HEK293 (cell line): ENCODE data around the gene NCF2.

Experiments used
- CTCF ChIA-PET: fragments of 350-600 bp; formaldehyde crosslinking; extraction: SDS; loops from one replicate; lab custom pipeline; 2021; ENCODE audit warnings: antibody characterized with exemption; lab: Yijun Ruan, JAX
- POLR2A ChIA-PET: fragments of 300-600 bp; formaldehyde crosslinking; extraction: SDS; loops from one replicate; lab custom pipeline; 2020; ENCODE audit warnings: antibody characterized with exemption, inconsistent platforms; lab: Yijun Ruan, JAX
- H3K27ac ChIP-seq: fragments of 200-500 bp; sonication (Bioruptor generic); 2 replicates; pipeline ENCODE4 v1.5.1; 2014; ENCODE audit warnings: low read depth, low read length, control low read depth, inconsistent platforms; ENCODE audit errors: extremely low read depth
- H3K36me3 ChIP-seq, 2 experiments: fragments of 200-500 bp in 1 of 2; sonication (Bioruptor generic) in 1 of 2; 1 replicate in 1 of 2; 2 replicates in 1 of 2; pipeline ENCODE4 v1.5.1; 2014 to 2017; ENCODE audit warnings: inconsistent platforms in 2 of 2, low read length in 2 of 2; ENCODE audit not compliant: control insufficient read depth in 2 of 2, insufficient read depth in 1 of 2
- H3K4me1 ChIP-seq: fragments of 200-500 bp; sonication (Bioruptor generic); 2 replicates; pipeline ENCODE4 v1.5.1; 2014; ENCODE audit warnings: mild to moderate bottlenecking, low read length, inconsistent platforms; ENCODE audit not compliant: control insufficient read depth, insufficient read depth
- H3K4me3 ChIP-seq: 2 replicates; pipeline ENCODE4 v1.5.1; 2011; ENCODE audit warnings: low read depth, mild to moderate bottlenecking, control low read depth, low read length, moderate library complexity
- H3K9me3 ChIP-seq: fragments of 200-500 bp; sonication (Bioruptor generic); 2 replicates; pipeline ENCODE4 v1.5.1; 2014; ENCODE audit warnings: low read depth, low read length, inconsistent platforms; ENCODE audit not compliant: control insufficient read depth, insufficient read depth
- ATF2 ChIP-seq: fragments of 450-650 bp; formaldehyde crosslinking; IDR thresholded peaks from 2 replicates; pipeline ENCODE4 v1.5.1; 2016; ENCODE audit warnings: missing biosample characterization, missing genetic modification characterization, low read depth
- BCL11A ChIP-seq: fragments of 450-650 bp; formaldehyde crosslinking; IDR thresholded peaks from 2 replicates; pipeline ENCODE4 v1.5.1; 2016; ENCODE audit warnings: low read depth, missing biosample characterization, missing genetic modification characterization
- BCL6B ChIP-seq: fragments of 450-650 bp; formaldehyde crosslinking; IDR thresholded peaks from 2 replicates; pipeline ENCODE4 v1.5.1; 2017; ENCODE audit warnings: missing biosample characterization, missing genetic modification characterization
- GLIS1 ChIP-seq: fragments of 450-650 bp; formaldehyde crosslinking; IDR thresholded peaks from 2 replicates; pipeline ENCODE4 v1.5.1; 2016; ENCODE audit warnings: missing biosample characterization, missing genetic modification characterization
- HIC1 ChIP-seq: fragments of 450-650 bp; formaldehyde crosslinking; IDR thresholded peaks from 2 replicates; pipeline ENCODE4 v1.5.1; 2016; ENCODE audit warnings: missing biosample characterization, missing genetic modification characterization
- HOXA7 ChIP-seq: sonication (generic); formaldehyde crosslinking; IDR thresholded peaks from 2 replicates; pipeline ENCODE4 v1.8.1; 2022; ENCODE audit warnings: missing genetic modification reagents, borderline replicate concordance
- HOXD13 ChIP-seq: sonication (generic); formaldehyde crosslinking; IDR thresholded peaks from 2 replicates; pipeline ENCODE4 v1.8.0; 2022; ENCODE audit warnings: missing genetic modification reagents, borderline replicate concordance
- KLF17 ChIP-seq: fragments of 450-650 bp; formaldehyde crosslinking; IDR thresholded peaks from 2 replicates; pipeline ENCODE4 v1.5.1; 2016; ENCODE audit warnings: missing biosample characterization, missing genetic modification characterization
- PRDM1 ChIP-seq: fragments of 450-650 bp; formaldehyde crosslinking; IDR thresholded peaks from 2 replicates; pipeline ENCODE4; 2016; ENCODE audit warnings: missing biosample characterization, missing genetic modification characterization
- ZNF10 ChIP-seq: fragments of 450-650 bp; formaldehyde crosslinking; IDR thresholded peaks from 2 replicates; pipeline ENCODE4 v1.5.1; 2017; ENCODE audit warnings: missing biosample characterization, missing genetic modification characterization
- ZNF132 ChIP-seq: fragments of 450-650 bp; formaldehyde crosslinking; IDR thresholded peaks from 2 replicates; pipeline ENCODE4 v1.5.1; 2017; ENCODE audit warnings: missing biosample characterization, missing genetic modification characterization, borderline replicate concordance
- ZNF169 ChIP-seq: fragments of 450-650 bp; formaldehyde crosslinking; IDR thresholded peaks from 2 replicates; pipeline ENCODE4 v1.5.1; 2016; ENCODE audit warnings: missing biosample characterization, missing genetic modification characterization
- ZNF26 ChIP-seq: fragments of 450-650 bp; formaldehyde crosslinking; IDR thresholded peaks from 2 replicates; pipeline ENCODE4 v1.5.1; 2016; ENCODE audit warnings: missing biosample characterization, missing genetic modification characterization
- ZNF292 ChIP-seq: fragments of 450-650 bp; formaldehyde crosslinking; IDR thresholded peaks from 2 replicates; pipeline ENCODE4 v1.5.1; 2016; ENCODE audit warnings: low read depth, missing biosample characterization, missing genetic modification characterization, borderline replicate concordance
- ZNF341 ChIP-seq: fragments of 450-650 bp; formaldehyde crosslinking; IDR thresholded peaks from 2 replicates; pipeline ENCODE4; 2016; ENCODE audit warnings: low read depth, missing biosample characterization, missing genetic modification characterization
- ZNF398 ChIP-seq: fragments of 450-650 bp; formaldehyde crosslinking; IDR thresholded peaks from 2 replicates; pipeline ENCODE4 v1.5.1; 2017; ENCODE audit warnings: missing biosample characterization, missing genetic modification characterization
- ZNF473 ChIP-seq: fragments of 450-650 bp; formaldehyde crosslinking; IDR thresholded peaks from 2 replicates; pipeline ENCODE4 v1.5.1; 2017; ENCODE audit warnings: missing biosample characterization, missing genetic modification characterization
- ZNF521 ChIP-seq: fragments of 450-650 bp; formaldehyde crosslinking; IDR thresholded peaks from 2 replicates; pipeline ENCODE4 v1.5.1; 2017; ENCODE audit warnings: missing biosample characterization, mild to moderate bottlenecking, missing genetic modification characterization
- ZNF544 ChIP-seq: fragments of 450-650 bp; formaldehyde crosslinking; IDR thresholded peaks from 2 replicates; pipeline ENCODE4 v1.5.0; 2017; ENCODE audit warnings: missing biosample characterization, missing genetic modification characterization
- ZNF621 ChIP-seq: fragments of 450-650 bp; formaldehyde crosslinking; IDR thresholded peaks from 2 replicates; pipeline ENCODE4 v1.5.1; 2017; ENCODE audit warnings: missing biosample characterization, missing genetic modification characterization
- ZNF843 ChIP-seq: fragments of 450-650 bp; formaldehyde crosslinking; IDR thresholded peaks from 2 replicates; pipeline ENCODE4 v1.5.1; 2016; ENCODE audit warnings: missing biosample characterization, missing genetic modification characterization

The NCF2 gene

GRCh38 chr1:183517401-183517800 lies 72.9 kb downstream of the NCF2 start:
- Histone ChIP-seq H3K27ac (no peak overlapping the region), H3K36me3 (peaks cover 8 to 28% of the 10 kb centered on the region in 2 experiments; a peak in 2 of 3 replicates), H3K4me3 (no peak overlapping the region), H3K9me3 (no peaks in the 10 kb centered on the region), H3K4me1 (peaks cover 10% of the 10 kb centered on the region; the same call in 1 of the 2 replicates)
- TF ChIP-seq ZNF26 (tag by site-specific recombination) (no peak), ZNF10 (tag by site-specific recombination) (no peak), ATF2 (tag by site-specific recombination) (no peak), HOXA7 (CRISPR knock-in tag) (no peak), ZNF521 (tag by site-specific recombination) (no peak)
- ChIA-PET POLR2A (no interaction called here), CTCF (interaction anchor here (1.0 kb wide), 1 partner anchor 48 kb away, joined by 3 read pairs; no protein-coding TSS in a partner anchor)

GRCh38 chr1:183516725-183517124 lies 73.5 kb downstream of the NCF2 start:
- ChIA-PET POLR2A (no interaction called here), CTCF (no interaction called here)
- no peak overlapping the region for H3K4me3 ChIP-seq
- H3K36me3 ChIP-seq: peaks cover 8 to 26% of the 10 kb centered on the region in 2 experiments; a peak in 2 of 3 replicates
- H3K4me1 ChIP-seq: peaks cover 10% of the 10 kb centered on the region; the same call in 1 of the 2 replicates
- TF ChIP-seq PRDM1 (tag by site-specific recombination) (no peak), BCL6B (peak; percentile 39; the same call in 1 of the 2 replicates)
- H3K27ac ChIP-seq: no peak overlapping the region
- no peaks in the 10 kb centered on the region for H3K9me3 ChIP-seq

GRCh38 chr1:183515002-183515689 lies 75.1 kb downstream of the NCF2 start:
- peaks cover 10% of the 10 kb centered on the region; the same call in 1 of the 2 replicates for H3K4me1 ChIP-seq
- H3K27ac ChIP-seq: no peak overlapping the region
- peaks cover 3 to 17% of the 10 kb centered on the region in 2 experiments; a peak in 2 of 3 replicates for H3K36me3 ChIP-seq
- H3K4me3 ChIP-seq: no peak overlapping the region
- no peaks in the 10 kb centered on the region for H3K9me3 ChIP-seq
- POLR2A ChIA-PET: no interaction called here
- CTCF ChIA-PET: interaction anchor here (0.6 to 1.2 kb wide), 2 partner anchors 44 to 61 kb away, joined by 3 read pairs; no protein-coding TSS in a partner anchor
- TF ChIP-seq ZNF521 (tag by site-specific recombination): no peak
- no peak for TF ChIP-seq KLF17 (tag by site-specific recombination)
- no peak for TF ChIP-seq ZNF473
- TF ChIP-seq BCL11A (tag by site-specific recombination): peak; percentile 44; the same call in 1 of the 2 replicates
- TF ChIP-seq ZNF621 (tag by site-specific recombination): no peak
- TF ChIP-seq ZNF843 (tag by site-specific recombination): 0 out of 2 replicates have a peak, but pooled peaks have one; percentile 75
- TF ChIP-seq ZNF292 (tag by site-specific recombination): no peak
- no peak for TF ChIP-seq GLIS1 (tag by site-specific recombination)
- no peak for TF ChIP-seq ZNF169 (tag by site-specific recombination)
- TF ChIP-seq ZNF132 (tag by site-specific recombination): no peak
- no peak for TF ChIP-seq ZNF341 (tag by site-specific recombination)
- no peak for TF ChIP-seq ZNF398 (tag by site-specific recombination)
- TF ChIP-seq ZNF544 (tag by site-specific recombination): no peak
- peak; percentile 89 for TF ChIP-seq HIC1 (tag by site-specific recombination)
- no peak for TF ChIP-seq HOXD13 (CRISPR knock-in tag)
